GM19468 (cell line): Measurements from ENCODE around the gene SNX6.
"Not testable (repeated sequence)": the region's sequence is repeated elsewhere in the genome, so short reads cannot be mapped to it uniquely, and the experiment has no call there.

Experiments used
- ATAC-seq: cut with Tn5 transposase; IDR thresholded peaks from one replicate; pipeline ENCODE4 v1.9.1; 2021; ENCODE audit warnings: mild to moderate bottlenecking, moderate library complexity, moderate number of reproducible peaks; ENCODE audit not compliant: unreplicated experiment; ENCODE audit errors: extremely low read depth

SNX6 gene

DNA sequence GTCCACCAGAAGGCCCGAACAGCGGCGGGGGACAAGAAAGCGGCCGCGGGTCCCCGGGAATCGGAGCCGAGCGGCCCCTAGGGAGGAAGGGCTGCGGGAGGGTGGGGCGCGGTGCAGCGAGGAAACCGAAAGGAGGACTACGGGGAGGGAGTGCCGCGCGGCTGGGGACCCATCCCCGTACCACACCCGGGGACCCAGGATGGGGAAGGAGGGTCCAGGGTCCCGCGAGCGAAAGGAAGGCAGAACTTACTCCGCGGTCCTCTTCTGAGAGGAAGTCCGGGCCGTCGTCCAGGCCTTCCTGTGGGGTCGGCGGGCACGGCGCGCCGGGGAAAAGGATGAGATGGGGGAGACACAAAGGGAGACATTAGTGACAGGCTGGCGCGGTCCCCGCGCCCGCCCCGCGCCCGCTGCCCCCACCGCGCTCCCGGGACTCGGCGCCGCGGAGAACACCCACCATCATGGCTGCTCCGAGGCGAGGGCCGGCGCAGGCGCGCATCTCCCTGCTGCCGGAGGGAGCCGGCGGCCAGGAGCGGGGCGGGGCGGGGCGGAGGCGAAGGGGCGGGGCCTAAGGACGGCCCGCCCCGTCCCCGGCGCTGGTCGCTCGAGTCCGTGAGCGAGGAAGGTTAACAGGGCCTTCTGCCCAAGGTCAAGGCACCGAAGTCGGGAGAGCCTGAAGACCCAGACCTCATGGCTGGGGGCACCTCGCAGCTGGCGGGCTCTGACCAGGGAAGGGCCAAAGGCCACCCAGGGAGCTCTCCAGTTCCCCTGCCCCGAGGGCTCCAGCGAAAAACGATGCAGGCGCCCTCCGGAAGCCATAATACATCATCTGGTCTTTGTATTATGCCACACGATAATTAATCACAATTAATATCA is at the start of gene SNX6:
SNX6 (minus strand) TSS at position 492 of the 873 bp plus-strand sequence; CDS start at position 460, 32 bp downstream.
- peak; percentile 82 for ATAC-seq

DNA sequence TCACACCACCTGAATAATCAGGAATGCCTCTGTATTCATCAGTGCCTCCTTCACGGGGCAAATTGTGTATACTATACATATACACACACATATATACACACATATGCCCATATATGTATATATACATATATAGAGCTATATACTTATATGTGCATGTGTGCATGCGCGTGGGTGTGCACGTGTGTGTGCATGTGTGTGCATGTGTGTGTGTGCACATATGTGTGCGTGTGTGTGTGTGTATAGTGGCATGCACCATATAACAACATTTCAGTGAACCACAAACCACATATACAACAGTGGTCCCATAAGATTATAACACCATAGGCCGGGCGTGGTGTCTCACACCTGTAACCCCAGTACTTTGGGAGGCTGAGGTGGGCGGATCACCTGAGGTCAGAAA is 48.8 kb upstream of the SNX6 start:
- ATAC-seq, result no peak

DNA sequence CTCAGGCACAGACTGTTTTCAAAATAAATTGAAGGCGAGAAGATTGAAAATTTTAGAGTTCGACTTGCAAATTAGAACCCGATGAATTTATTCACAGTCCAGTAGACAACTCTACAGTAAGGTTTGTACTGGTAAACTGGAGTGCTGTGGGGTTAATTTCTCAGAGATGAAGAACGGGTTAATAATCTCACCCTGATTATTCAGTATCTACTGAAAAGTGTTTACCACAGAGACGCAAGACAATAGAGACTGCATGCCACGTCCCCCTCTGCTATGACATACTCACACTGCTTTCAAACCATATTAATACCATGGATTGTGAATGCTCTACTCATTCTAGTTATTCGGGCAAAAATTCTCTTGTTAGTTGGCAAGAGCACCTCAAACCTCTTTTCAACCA is 48.4 kb upstream of the SNX6 start:
- no peak for ATAC-seq

GRCh38 chr14:34676516-34677211 is 46.7 kb upstream of the SNX6 start:
- ATAC-seq, result no peak

GRCh38 chr14:34673702-34674101 is 43.8 kb upstream of the SNX6 start:
- ATAC-seq, result no peak

DNA sequence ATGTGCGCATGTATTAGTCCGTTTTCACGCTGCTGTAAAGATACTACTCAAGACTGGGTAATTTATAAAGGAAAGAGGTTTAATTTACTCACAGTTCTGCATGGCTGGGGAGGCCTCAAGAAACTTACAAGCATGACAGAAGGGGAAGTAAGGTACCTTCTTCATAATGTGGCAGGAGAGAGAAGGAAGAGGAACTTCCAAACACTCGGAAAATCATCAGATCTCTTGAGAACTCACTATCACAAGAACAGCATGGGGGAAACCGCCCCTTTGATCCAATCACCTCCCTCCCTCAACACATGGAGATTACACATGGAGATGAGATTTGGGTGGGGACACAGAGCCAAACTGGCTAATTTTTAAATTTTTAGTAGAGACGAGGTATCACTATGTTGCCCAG is 41.8 kb upstream of the SNX6 start:
- ATAC-seq, result no peak

GRCh38 chr14:34668111-34668510 is 38.2 kb upstream of the SNX6 start:
- ATAC-seq, result no peak

DNA sequence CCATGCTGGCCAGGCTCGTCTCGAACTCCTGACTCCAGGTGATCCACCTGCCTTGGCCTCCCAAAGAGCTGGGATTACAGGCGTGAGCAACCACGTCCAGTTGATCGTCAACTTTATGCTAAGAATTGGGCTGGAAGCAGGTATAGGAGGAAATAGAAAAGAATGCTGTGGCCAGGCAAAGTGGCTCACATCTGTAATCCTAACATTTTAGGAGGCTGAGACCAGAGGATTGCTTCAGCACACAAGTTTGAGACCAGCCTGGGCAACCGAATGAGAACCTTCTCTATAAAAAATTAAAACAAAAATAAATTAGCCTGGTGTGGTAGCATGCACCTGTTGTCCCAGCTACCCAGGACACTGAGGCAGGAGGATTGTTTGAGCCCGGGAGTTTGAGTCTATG is 37.1 kb upstream of the SNX6 start:
- no peak for ATAC-seq

- no peak for ATAC-seq
These were observed 36.0 kb upstream of the SNX6 start for GRCh38 chr14:34665785-34666435.

DNA sequence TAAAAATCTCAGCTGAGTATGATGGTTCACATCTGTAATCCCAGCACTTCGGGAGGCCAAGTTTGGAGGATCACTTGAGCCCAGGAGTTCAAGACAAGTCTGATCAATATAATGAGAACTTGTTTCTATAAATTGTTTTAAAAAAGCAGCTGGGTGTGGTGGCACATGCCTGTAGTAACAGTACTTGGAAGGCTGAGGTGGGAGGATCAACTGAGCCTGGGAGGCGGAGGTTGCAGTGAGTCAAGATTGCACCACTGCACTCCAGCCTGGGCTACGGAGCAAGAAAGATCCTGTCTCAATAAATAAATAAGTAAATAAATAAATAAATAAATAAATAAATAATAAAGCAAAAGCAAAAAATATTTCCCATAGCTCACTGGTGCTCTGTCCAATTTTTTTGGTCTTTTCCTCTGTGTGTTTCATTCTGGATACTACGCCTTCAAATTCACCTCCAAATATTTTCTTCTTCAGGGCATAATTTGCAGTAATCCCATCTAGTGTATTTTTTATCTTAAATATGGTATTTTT is 32.7 kb upstream of the SNX6 start:
- no peak for ATAC-seq

- ATAC-seq, result no peak
These were observed 30.8 kb upstream of the SNX6 start for GRCh38 chr14:34660796-34661195.

DNA sequence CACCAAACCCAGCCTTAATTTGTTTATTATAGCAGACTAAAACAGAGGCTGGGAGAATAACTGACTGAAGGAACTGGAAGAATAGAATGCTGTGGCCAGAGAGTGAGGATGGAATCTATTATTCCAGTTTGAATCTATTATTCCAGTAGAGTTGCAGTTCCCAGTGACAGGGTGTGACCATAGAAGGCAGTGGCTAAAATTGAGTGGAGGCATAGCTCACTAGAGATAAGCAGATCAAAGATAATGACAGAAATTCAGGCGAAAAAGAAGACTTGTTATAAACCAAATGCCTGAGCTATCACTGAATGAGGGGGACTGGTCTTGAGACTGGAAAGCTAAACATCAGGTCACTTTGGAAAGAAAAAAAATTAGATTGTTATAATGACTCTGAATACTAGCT is 26.0 kb upstream of the SNX6 start:
- no peak for ATAC-seq

DNA sequence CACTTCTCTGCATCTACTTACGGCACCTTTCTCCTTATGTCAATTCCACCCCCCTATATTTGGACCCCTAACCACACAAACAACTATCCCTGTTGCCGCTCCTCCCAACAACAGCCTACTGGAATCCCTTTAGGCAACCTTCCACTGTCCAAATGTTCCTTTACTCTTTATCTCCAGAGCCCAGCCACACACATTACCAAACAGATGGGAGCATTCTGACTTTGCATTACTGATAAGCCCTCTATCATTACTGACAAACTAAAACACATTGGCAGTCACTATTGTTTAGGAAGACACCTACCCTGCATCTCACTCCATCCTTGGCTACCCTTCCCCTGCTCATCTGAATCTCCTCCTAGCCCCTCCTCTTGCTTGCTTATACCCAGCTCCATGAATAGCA is 23.1 kb upstream of the SNX6 start:
- ATAC-seq, result not testable (repeated sequence)

- ATAC-seq, result not testable (repeated sequence)
These were observed 22.4 kb upstream of the SNX6 start for GRCh38 chr14:34652348-34652747.

DNA sequence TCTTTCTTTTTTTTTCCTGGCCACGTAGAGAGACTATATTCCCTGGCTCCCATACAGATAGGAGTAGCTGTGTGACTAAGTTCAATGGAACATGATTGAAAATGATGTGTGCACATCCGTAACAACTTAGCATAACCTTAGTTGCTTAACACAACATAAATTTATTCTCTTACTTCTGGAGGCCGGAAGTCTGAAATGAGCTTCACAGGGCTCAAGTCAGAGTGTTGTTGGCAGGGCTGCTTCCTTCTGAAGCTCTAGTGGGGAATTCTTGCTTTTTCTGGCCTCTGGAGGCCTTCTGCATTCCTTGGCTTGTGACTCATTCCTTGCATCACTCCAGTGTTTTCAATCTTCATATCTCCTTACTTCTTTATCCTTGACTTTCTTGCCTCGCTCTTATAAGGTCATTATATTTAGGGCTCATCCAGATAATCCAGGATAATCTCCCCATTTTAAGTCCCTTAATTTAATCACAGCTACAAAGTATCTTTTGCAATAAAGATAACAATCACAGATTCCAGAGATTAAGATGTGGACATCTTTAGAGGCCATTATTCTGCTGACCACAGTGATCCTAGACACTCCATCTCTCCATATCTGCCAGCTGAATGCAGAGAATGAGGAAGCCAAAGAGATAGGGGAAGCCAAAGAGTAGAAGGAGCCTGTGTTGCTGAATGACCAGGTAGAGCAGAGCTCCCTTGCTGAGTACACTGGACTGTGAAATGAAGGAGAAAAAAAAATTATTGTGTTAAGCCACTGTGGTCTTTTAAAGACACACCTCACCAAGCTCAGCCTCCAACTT is 21.0 kb upstream of the SNX6 start:
- ATAC-seq, result no peak

- not testable (repeated sequence) for ATAC-seq
These were observed 20.1 kb upstream of the SNX6 start for GRCh38 chr14:34650006-34650405.

DNA sequence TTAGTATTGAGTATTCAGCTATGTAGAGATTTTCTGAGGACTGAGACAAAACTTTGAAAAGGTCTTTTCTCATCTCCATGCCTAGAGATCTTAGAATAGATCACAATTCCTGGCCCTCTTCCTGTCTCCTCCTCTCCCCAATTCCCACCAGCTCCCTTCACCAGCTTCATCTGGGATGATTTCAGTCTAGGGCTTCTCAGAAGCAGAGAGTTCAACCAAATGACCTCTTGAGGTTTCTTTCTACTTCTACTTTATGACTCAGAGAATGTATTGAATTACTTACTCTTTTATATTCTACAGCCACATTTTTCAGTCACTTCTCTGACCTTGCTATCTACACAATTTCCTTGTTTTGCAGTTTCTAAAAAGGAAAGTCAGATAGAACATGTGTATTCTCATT is 19.4 kb upstream of the SNX6 start:
- no peak for ATAC-seq

- ATAC-seq, result no peak
These were observed 16.8 kb upstream of the SNX6 start for GRCh38 chr14:34646570-34647255.

DNA sequence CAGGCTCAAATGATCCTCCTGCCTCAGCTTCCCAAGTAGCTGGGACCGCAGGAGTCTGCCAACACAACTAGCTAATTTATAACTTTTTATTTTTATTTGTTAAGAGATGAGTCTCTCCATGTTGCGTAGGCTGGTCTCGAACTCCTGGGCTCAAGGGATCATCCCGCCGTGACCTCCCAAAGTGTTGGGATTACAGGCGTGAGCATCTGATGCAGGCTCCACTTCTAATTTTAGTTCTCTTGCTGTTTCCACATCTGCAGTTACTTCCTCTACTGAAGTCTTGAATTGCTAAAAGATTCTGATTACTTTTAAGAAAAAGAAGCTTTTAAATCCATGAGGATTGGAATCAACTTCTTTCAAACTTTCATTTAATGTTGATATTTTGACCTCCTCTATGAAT is 13.4 kb upstream of the SNX6 start:
- ATAC-seq, result no peak
